Islet precursor cell (in vitro differentiated cells): Measurements from ENCODE around the gene NBAS.

Source experiments
- DNase-seq: peaks from one replicate; pipeline ENCODE4 v3.0.0-alpha.2; 2018

NBAS gene

DNA sequence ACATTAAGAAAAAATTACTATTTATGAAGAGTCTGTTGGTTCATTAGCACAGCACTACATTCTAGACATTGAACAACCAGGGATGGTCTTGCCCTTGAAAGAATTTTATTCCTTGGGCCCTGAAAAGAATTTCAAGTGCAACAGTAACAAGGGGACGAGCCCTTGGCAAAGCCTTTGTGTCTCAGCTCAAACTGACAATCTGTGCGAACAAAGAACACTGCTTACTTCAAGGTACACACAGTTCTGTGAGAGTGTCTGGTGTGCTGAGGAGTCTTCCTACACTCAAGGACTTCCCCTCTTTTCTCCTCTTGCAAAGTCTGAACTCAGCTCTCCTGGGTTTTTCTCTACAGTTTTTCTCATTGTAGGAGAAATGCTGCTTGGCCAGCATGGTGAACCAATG is 373.4 kb downstream of the NBAS start:
- DNase-seq, result no peak

DNA sequence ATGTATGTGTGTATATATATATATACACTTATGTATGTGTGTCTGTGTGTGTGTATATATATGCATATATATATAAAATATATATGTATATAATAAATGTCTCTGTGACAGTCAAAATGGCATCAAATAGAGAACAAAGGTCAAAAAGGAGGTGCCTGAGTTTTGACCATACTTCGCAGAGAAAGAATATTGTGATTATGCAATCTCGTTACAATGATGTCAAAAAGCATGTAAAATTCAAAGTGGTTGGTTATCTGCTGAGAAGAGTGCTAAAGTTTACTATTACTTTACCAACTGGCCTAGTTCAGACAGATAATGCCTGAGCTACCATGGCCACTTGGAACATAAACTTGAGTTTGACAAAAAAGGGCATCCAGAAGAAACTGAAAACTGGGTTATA is 375.0 kb downstream of the NBAS start:
- no peak for DNase-seq

GRCh38 chr2:15184491-15184890 is 376.6 kb downstream of the NBAS start:
- DNase-seq, result no peak

DNA sequence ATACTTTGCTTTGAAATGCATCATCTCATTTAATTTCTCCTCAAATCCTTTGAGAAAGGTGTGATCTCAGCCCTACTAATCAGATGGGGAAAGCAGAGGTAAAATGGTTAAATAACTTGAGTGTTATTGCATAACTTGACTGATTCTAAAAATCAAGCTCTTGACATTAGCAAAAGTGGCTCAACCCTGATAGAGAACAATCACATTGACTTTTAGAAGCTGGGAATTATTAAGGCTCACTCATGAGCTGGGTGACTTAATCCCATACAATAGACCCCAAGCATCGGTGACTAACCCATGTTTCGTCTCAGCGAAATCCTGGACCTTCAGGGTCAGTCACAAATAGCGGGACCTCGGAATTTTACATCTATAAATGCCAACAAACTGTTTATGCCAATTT is 378.9 kb downstream of the NBAS start:
- DNase-seq, result no peak

DNA sequence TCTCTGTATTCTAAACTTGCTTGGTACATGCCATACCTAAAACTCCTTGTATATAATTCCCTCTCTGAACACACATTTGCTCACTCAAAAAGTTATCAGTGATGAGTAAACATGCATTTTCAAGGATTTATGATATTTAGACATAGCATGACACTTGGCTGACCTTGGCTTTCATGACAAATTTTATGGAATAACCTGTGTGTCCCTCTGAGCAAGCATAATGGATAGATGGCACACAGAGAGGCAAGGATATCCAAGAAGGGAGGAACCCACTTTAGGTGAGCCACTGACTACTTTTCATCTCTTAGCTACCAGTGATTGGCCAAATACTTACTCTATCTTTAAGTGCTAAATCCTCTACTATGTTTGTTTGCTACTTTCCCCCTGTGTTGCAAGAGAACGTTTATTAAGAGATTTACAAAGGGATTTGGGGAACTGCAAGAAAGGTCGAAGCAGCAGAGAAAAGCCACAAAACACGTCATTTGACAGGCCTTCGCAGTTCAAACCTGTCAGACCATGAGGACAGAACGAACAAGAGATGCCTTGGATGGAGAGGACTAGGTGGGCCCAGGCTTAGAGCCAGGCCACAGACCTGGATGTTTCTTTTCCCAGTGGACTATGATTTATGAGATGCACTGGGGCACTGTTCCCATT is 379.9 kb downstream of the NBAS start:
- no peak for DNase-seq

GRCh38 chr2:15180379-15180778 is 380.8 kb downstream of the NBAS start:
- DNase-seq, result no peak

DNA sequence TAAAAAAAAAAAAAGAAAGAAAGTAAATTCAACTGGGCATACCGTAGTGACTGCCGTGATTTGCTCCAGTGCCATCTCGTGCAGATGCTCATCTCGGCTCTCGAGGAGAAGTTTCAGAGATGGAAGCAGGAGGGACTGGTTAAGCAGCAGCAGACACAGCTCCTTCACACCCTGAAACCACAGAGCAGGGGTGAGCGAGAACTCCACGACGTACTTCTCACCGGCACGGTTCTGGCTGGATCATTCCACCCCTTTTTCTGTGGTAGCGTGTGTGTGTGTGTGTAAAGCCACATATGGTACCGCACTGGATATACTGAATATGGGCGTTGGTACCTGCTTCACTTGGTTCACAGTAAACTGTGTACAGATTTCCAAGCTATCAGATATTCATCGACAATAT is 382.2 kb downstream of the NBAS start:
- DNase-seq, result no peak

- DNase-seq, result peak; percentile 76
Measured at GRCh38 chr2:15177103-15177502, 384.0 kb downstream of the NBAS start.

DNA sequence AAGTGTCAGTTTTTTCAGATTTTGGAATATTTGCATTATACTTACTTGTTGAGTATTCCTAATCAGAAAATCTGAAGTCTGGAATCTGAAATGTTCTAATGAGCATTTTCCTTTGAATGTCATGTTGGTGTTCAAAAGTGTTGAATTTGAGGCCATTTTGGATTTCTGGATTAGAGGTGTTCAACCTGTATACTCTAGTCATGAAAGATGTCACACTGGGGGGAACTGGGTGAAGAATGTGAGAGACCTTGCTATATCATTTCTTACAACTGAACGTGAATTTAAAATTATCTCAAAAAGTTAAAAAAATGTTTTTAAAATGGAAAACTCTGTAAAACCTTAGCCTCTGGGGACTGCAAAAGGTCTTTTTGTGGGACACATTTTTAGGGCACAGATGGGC is 384.5 kb downstream of the NBAS start:
- no peak for DNase-seq

DNA sequence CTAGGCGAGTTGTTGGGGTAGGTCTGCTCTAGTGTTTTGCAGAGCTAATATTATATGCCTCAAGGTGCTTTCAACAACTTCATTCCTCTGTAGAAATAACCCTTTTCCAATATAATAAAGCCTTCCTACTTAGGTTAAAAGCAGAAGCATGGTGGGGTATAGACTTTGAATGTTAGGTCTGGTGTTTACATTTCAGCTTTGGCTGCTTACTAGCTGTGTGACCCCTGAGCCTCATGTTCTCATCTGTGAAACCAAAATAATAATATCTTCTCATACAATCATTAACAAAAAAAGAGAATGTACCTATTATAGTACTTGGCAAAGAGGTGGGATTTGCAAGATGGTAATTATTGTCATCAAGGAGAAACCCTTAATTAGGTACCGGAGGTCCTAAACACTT is 386.6 kb downstream of the NBAS start:
- no peak for DNase-seq

GRCh38 chr2:15173501-15173900 is 387.6 kb downstream of the NBAS start:
- DNase-seq, result no peak

DNA sequence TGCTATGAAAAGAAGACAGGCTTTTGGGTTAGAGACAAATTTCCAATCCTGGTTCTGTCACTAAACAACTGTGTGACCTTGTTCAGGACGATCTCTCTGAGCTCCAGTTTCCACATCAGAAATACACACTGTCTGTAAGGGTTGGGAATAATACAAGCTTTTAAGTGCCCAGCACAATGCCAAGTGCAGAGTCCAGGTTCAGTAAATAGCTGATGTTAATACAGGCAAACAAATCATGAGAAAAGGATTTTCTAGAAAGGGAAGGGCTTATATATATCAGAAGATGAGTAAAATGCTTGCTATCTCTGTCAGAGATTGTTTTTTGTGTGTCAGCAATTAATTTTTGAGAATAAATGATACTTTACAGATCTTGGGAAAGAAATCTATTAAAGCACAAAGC is 388.3 kb downstream of the NBAS start:
- no peak for DNase-seq

DNA sequence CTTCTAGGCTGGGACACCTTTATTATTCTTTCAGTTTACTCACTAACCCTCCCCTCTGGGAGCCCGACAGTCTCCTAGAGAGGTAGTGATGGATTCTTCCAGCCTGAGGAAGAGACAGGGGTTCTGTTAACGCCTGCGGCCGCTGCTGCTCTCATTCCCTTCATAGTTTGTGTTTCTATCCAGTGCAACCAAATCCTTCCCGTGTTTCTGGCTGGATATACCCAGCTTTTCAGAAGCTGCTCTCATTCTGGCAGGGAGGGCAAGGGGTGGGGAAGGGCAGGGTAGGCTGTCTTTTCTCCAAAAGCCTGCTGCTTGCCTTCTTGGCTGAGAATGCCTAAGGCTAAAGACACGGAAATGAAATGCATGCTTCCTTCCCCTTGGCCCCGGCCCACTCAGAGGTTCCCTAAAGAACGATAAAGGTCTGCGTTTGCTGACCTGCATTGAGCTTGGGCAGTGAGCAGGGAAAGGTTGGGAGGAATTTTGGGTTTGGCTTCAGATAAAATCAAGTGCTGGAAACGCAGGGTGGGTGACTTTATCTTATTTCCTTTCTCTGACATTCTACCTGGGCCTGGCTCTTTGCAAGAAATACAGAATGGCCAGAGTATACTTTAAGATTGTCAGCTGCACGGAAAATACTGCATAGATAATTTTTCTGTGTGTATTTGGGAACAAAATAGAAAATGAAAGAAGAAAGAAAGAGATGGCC is 390.9 kb downstream of the NBAS start:
- DNase-seq, result peak; percentile 88

GRCh38 chr2:15169326-15170069 is 391.6 kb downstream of the NBAS start:
- peak; percentile 96 for DNase-seq

- DNase-seq, result no peak
Measured at GRCh38 chr2:15168116-15168515, 393.0 kb downstream of the NBAS start.

GRCh38 chr2:15166878-15167277 is 394.3 kb downstream of the NBAS start:
- DNase-seq, result no peak

DNA sequence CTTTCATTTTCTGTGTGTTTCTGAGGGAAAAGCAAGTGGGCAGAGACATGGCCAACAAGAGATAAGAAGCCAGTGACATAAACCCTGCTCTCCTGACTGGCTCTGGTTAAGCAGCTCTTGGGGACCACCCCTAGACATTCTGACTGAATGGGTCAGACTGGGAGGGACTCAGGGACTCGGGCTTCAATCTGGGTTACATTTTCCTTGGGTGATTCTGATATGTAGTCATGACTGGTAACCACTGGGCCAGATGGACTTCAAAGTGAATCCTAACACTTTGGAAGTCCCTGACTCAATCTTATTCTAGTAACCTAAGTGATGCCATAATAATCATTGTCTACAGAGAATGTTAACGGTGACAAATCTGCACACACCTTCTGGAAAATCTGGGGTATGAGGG is 397.8 kb downstream of the NBAS start:
- no peak for DNase-seq

DNA sequence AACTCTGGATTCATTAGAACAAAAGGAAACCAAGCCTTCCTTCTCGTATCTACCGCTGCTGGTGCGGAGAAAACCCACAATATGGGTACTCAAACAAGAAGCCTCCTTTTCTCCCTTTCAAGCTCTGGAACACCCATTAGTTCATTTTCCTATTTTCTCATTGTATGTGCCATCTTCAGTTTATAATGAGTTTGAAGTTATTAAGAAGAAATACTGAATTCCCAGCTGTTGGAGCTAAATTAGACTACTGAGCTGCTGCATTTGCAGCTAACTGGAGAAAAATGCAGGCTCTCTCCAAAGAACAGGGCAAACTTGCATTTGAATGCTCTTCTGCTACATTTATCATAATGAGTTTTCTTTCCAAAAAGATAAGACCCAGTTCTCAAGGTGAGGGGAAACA is 398.5 kb downstream of the NBAS start:
- no peak for DNase-seq

GRCh38 chr2:15160201-15160991 is 400.7 kb downstream of the NBAS start:
- no peak for DNase-seq

DNA sequence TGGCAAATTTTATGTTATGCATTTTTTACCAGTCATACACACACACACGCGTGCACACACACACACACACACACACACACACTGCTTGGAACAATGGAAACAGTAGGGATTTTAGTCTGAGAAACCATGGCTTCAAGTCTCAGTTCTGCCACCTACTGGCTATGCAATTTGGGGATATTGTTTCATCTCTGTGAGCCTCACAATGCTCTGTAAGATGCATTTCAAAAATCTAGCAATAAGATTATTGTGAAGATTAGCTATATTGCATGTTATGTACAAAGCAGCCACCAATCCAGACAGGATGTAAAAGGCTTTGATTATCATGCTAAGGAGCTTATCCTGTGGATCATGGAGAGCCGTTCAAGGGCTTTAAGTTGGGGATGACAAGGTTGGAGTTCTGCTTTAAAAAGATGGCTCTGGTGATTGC is 401.4 kb downstream of the NBAS start:
- DNase-seq, result no peak

DNA sequence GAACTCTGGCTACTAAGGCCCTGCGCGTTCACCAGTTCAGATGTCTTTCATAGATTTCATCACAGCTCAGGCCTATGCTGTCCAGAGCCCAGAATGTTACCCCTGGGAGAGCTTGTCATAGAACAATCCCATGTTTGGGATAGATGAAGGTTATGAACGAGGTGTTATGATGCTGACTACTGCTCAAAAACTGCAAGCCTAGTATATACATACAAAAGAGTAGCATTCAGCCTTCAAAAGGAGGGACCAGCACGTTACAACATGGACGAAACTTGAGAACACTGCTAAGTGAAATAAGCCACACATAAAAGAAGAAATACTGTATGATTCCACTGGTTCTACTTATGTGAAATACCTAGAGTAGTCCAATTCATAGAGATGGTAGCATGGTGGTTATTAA is 401.9 kb downstream of the NBAS start:
- no peak for DNase-seq

GRCh38 chr2:15158532-15158931 is 402.6 kb downstream of the NBAS start:
- DNase-seq, result no peak

DNA sequence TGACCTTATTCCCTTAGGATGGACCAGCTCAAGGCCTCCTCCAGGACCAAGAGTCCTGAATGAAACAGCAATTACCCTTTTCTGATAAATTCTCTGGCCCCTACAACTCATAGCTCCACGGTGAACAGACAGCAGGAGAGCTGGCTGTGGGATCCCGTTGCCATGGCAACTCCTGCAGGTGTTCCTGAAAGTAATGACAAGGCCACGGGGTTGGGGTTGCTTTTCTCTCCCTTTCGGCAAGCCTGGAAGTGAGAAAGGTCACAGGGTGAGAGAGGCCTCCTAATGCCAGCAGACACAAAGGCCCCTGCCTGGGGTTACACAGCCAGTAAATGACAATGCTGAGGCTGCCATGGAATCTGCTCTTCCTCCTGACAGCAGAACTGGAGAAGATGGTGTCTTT is 403.0 kb downstream of the NBAS start:
- no peak for DNase-seq
